BLaER1 (cell line): ENCODE results near the gene MTF1.
"Not testable (repeated sequence)": the region's sequence is repeated elsewhere in the genome, so short reads cannot be mapped to it uniquely, and the experiment has no call there.

Source experiments
- H3K27ac ChIP-seq: shearing (Covaris generic); formaldehyde crosslinking; 2 replicates; pipeline ENCODE4 v1.8.1; 2022
- H3K27me3 ChIP-seq: shearing (Covaris generic); formaldehyde crosslinking; 2 replicates; pipeline ENCODE4 v1.8.1; 2022
- H3K36me3 ChIP-seq: shearing (Covaris generic); formaldehyde crosslinking; 2 replicates; pipeline ENCODE4 v1.8.1; 2022
- H3K4me1 ChIP-seq: shearing (Covaris generic); formaldehyde crosslinking; 2 replicates; pipeline ENCODE4 v1.8.1; 2022
- H3K4me2 ChIP-seq: shearing (Covaris generic); formaldehyde crosslinking; 2 replicates; pipeline ENCODE4 v1.8.1; 2022
- H3K4me3 ChIP-seq: shearing (Covaris generic); formaldehyde crosslinking; 2 replicates; pipeline ENCODE4 v1.8.1; 2022
- H3K9ac ChIP-seq: shearing (Covaris generic); formaldehyde crosslinking; 2 replicates; pipeline ENCODE4 v1.8.1; 2022
- H3K9me3 ChIP-seq: shearing (Covaris generic); formaldehyde crosslinking; 2 replicates; pipeline ENCODE4 v1.8.1; 2022
- H4K20me1 ChIP-seq: shearing (Covaris generic); formaldehyde crosslinking; 2 replicates; pipeline ENCODE4 v1.8.1; 2022
- Cebpa-rat ChIP-seq: shearing (Covaris generic); IDR thresholded peaks from 2 replicates; pipeline ENCODE4 v1.8.1; 2022

Gene MTF1

DNA sequence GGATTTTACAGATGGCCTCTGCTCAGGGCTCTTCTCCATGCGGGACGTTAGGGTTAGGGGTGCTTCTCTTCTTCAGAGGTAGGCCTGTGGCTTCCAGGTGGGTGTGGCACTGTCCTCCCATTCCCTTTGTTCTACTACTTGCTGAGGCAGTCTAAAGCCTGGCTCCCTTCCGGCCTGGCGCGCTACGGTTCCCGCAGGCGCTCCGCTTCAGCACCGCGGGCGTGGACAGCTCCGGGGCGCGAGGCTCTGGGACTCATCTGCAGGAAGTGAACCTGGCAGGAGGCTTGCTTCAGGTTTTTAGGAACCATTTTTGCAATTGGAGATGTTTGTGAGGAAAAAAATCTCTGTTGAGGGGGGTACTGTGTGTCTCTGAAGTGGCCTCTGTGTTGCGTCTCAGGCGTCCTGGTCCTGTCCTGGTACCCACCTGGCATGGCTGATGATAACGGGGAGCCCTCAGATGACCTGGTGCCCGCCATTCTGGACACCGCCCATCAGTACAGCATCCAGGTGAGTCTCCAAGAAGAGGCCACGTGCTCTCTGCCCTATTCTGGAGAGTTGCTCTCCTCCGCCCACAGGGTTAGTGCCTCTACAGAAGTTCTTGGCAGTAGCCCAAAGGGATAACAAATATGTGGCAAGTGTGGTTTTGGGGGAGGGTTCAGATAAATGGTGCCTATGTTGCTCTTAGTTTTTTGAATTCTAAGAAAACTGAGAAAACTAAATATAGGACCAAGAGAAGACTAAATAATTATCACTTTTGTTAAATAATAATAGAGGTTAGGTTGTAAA is 63.9 kb downstream of the MTF1 start:
- H3K9ac ChIP-seq = peak overlapping the region; percentile 95
- peaks cover 39% of the 10 kb centered on the region for H4K20me1 ChIP-seq
- H3K4me2 ChIP-seq = peak overlapping the region; percentile 93
- H3K9me3 ChIP-seq = no peaks in the 10 kb centered on the region
- H3K27ac ChIP-seq = no peak overlapping the region
- no peaks in the 10 kb centered on the region for H3K27me3 ChIP-seq
- H3K4me3 ChIP-seq = peak overlapping the region; percentile 90
- peaks cover 50% of the 10 kb centered on the region for H3K36me3 ChIP-seq
- no peak for TF ChIP-seq Cebpa-rat
- H3K4me1 ChIP-seq = peaks cover 20% of the 10 kb centered on the region

DNA sequence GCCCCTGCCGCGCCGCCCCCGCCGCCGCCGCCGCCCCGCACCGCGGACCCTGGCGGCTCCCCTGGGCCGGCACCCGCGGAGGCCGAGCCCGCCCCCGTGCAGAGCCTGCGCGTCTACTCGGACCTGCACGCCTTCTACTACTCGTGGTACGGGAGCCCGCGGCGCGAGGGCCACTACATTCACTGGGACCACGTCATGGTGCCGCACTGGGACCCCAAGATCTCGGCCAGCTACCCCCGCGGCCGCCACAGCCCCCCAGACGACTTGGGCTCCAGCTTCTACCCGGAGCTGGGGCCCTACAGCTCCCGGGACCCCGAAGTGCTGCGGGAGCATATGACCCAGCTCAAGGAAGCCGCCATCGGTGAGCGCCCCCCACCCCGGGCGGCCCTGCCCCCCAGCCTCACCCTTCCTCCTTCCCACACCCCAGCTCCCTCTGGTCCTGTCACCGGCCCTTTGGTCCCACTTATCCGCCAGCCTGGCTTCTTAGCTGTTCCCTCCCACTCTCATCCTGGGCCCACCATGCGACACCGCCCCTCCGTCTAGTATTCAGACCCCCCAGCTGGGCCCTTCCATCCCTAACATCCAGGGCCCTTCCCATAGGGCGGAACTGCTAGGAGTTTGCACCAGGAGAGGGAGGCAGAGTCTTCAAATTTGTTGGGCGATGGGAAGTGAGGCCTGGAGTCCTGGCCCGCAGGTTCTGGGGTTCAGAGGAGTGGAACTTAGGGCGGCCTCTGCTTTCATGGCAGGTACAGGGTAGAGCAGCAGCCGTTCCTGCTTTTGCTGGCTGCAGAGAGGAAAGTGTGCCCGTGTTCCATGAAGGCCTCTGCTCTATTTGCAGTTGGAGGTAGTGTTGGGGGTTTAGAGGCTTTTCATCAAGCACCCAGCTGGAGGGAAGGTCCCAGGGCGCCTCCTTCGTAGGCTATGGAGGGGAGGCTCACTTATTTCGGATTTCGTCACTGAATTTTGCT is 64.7 kb downstream of the MTF1 start:
- Histone ChIP-seq H3K9ac (peak overlapping the region; percentile 95), H3K4me3 (peak overlapping the region; percentile 90), H3K27ac (peak overlapping the region; percentile 96), H3K36me3 (peaks cover 41% of the 10 kb centered on the region), H3K9me3 (no peaks in the 10 kb centered on the region), H4K20me1 (peaks cover 30% of the 10 kb centered on the region), H3K4me2 (peak overlapping the region; percentile 93), H3K4me1 (peaks cover 20% of the 10 kb centered on the region), H3K27me3 (no peaks in the 10 kb centered on the region)
- no peak for TF ChIP-seq Cebpa-rat

DNA sequence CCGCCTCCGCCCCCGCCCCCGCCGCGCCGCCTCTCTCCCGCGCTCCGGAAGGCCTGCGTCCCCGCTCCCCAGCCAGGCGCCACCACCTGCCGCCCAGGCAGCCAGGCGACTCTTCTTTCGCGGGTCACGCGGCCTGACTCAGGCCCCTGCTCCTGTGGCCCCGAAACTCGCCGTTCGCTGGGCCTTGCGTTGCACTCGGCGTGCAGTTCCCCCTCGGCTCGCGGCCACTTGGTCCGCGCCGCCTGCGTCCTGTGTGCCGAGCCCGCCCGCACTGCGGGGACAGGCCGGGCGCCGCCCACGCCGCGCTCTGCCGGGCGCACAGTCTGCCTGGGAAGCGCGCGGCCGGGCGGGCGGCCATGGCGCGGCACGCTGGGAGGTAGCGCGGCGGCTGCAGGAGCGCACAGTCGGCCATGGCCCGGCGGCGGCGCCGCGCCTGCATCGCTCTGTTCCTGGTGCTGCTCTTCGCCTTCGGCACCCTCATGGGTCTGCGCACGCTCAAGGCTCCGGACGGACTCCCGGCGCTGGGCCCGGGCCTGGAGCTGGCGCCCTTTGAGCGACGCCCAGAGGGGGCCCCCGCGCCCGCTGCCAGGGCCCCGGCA is 65.5 kb downstream of the MTF1 start, which contains the start of gene MANEAL:
Gene MANEAL (plus strand): TSS at position 75 of the 599 bp plus-strand sequence. CDS start 336 bp downstream, at position 411.
- H3K4me1 ChIP-seq = peaks cover 20% of the 10 kb centered on the region
- peaks cover 22% of the 10 kb centered on the region for H4K20me1 ChIP-seq
- H3K27ac ChIP-seq = peak within 1 kb of the TSS; percentile 96
- H3K36me3 ChIP-seq = peaks cover 34% of the 10 kb centered on the region
- H3K4me3 ChIP-seq = peak within 1 kb of the TSS; percentile 90
- H3K9me3 ChIP-seq = no peaks in the 10 kb centered on the region
- peak within 1 kb of the TSS; percentile 95 for H3K9ac ChIP-seq
- peak within 1 kb of the TSS; percentile 93 for H3K4me2 ChIP-seq
- no peaks in the 10 kb centered on the region for H3K27me3 ChIP-seq
- no peak for TF ChIP-seq Cebpa-rat

DNA sequence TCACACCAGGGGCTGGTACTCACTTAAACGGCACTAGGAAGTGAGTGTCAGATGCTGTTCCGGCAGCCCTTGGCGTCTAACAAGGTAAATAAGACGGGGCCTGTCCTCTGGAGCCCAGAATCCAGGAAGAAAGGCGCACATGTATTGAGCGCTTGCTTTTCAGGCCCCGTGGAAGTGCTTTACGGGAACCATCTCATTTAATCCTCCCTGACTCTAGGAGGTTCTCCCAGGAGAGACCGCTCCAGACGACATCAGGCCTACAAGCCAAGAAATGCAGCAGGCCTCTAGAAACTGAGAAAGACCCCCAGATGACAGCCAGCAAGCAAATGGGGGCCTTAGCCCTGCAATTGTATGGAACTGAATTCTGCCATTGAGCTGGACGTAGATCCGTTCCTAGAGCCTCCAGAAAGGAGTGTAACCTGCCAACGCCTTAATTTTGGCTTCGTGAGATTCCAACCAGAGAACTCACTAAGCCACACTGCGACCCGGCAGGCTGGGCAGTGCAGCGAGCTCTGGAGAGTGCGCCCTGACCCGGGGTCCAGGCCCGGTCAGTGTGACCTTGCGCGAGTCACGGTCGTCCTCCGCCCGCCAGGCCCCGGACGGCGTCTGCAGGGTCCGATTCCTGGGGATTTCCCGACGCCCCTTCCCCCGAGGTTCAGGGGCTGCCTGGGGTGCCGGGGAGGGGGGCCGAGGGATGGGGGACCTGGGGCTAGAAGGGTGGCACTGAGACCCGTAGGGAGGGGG is 66.3 kb downstream of the MTF1 start:
- H3K9me3 ChIP-seq = no peaks in the 10 kb centered on the region
- peaks cover 21% of the 10 kb centered on the region for H4K20me1 ChIP-seq
- peak overlapping the region; percentile 95 for H3K9ac ChIP-seq
- peaks cover 20% of the 10 kb centered on the region for H3K4me1 ChIP-seq
- peak overlapping the region; percentile 68 for H3K27ac ChIP-seq
- H3K4me2 ChIP-seq = peak overlapping the region; percentile 76
- no peak for TF ChIP-seq Cebpa-rat
- peaks cover 26% of the 10 kb centered on the region for H3K36me3 ChIP-seq
- no peaks in the 10 kb centered on the region for H3K27me3 ChIP-seq
- peak overlapping the region; percentile 90 for H3K4me3 ChIP-seq

DNA sequence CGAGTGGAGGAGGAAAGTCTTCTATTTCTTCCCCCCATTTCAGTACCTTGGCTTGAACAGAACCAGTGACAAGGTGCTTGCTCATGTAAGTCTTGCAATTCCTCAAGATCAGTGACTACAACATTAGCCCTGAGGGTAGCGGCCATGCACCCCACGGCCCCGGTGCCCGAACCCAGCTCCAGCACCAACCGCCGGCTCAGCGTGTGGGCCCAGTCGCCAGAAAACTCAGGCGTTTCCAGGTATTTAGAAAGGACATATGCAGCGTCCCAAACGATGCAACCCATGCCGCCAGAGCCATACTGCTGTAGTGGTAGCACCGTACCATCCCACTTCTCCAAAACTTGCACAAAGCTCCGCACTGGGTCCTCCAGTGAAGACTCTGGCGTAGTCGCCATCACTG is 76.9 kb downstream of the MTF1 start:
- Histone ChIP-seq H4K20me1 (no peaks in the 10 kb centered on the region), H3K36me3 (no peaks in the 10 kb centered on the region), H3K27ac (no peak overlapping the region), H3K4me3 (no peak overlapping the region), H3K4me1 (peaks cover 13% of the 10 kb centered on the region), H3K27me3 (no peaks in the 10 kb centered on the region), H3K9me3 (no peaks in the 10 kb centered on the region), H3K4me2 (no peak overlapping the region), H3K9ac (no peak overlapping the region)
- TF ChIP-seq Cebpa-rat = no peak

DNA sequence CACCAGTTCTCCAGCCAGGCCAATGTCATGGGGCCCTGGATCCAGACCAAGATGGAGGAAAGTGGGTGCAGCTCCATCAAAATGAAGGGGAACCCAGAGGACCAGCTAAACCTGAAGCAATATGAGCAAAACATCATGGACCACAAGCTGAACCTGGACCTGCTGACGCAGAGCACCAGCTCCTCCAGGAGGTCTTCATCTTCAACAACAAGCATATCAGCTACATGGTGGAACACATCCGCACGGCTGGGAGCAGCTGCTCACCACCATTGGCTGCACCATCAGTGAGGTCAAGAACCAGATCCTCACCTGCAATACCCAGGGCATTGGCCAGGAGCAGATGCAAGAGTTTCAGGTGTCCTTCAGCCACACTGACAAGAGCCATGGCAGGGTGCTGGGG is 80.7 kb downstream of the MTF1 start:
- no peaks in the 10 kb centered on the region for H3K27me3 ChIP-seq
- TF ChIP-seq Cebpa-rat = no peak
- H3K4me2 ChIP-seq = no peak overlapping the region
- H4K20me1 ChIP-seq = no peaks in the 10 kb centered on the region
- H3K9me3 ChIP-seq = no peaks in the 10 kb centered on the region
- H3K9ac ChIP-seq = no peak overlapping the region
- H3K4me3 ChIP-seq = no peak overlapping the region
- H3K4me1 ChIP-seq = peaks cover 34% of the 10 kb centered on the region
- H3K36me3 ChIP-seq = no peaks in the 10 kb centered on the region
- no peak overlapping the region for H3K27ac ChIP-seq

DNA sequence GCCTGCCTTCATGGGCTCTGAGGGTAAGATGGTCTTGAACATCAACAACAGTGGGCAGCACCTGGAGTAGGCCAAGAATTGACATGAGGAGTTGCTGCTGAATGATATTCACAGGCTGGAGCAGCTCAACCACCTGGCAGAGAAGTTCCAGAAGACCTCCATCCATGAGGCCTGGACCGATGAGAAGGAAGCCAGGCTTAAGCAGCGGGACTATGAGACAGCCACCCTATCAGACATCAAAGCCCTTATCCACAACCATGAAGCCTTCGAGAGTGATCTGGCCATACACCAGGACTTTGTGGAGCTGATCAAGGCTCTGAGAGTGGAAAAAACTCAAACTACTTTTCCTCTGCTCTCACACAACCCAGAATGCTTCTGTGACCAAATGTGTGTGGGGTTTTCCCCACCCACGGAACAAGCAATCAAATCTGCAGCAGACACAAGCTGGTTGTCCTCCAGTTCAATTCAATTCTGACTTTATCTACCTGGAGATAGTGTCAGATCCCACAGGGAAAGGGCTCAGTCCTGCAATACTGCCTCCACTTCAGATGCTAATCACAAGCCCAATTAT is 82.4 kb downstream of the MTF1 start:
- Histone ChIP-seq H3K4me2 (peak overlapping the region; percentile 68), H3K27ac (peak overlapping the region; percentile 49), H3K4me3 (no peak overlapping the region), H3K4me1 (peaks cover 42% of the 10 kb centered on the region), H3K9me3 (no peaks in the 10 kb centered on the region), H4K20me1 (no peaks in the 10 kb centered on the region), H3K9ac (no peak overlapping the region), H3K27me3 (no peaks in the 10 kb centered on the region), H3K36me3 (no peaks in the 10 kb centered on the region)
- TF ChIP-seq Cebpa-rat = no peak

DNA sequence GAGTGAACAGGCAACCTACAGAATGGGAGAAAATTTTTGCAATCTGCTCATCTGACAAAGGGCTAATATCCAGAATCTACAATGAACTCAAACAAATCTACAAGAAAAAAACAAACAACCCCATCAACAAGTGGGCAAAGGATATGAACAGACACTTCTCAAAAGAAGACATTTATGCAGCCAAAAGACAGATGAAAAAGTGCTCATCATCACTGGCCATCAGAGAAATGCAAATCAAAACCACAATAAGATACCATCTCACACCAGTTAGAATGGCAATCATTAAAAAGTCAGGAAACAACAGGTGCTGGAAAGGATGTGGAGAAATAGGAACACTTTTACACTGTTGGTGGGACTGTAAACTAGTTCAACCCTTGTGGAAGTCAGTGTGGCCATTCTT is 88.0 kb downstream of the MTF1 start:
- not testable (repeated sequence) for H3K9ac ChIP-seq, H3K4me3 ChIP-seq, H3K4me2 ChIP-seq, H3K9me3 ChIP-seq, H3K36me3 ChIP-seq, H3K27ac ChIP-seq, H4K20me1 ChIP-seq
- H3K27me3 ChIP-seq = peaks cover 26% of the 10 kb centered on the region
- peaks cover 24% of the 10 kb centered on the region for H3K4me1 ChIP-seq

DNA sequence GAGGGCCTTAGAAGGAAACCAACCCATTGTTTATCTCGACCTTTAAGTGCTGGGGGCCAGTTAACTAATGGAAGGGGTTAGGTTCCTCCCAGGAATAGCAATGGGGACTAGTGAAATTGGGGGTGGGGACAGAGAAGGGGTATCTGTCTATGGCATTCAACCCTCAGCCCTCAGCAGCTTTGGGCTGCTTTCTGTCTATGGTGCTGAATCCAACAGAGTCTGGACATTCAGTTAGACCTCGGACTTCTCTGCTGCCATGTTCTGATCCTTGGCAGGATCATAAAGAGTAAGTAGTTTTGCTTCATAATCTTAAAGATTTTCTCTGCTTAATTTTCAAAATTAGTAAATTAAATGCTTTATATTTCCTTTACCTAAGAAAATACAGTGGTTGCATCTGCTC is 91.9 kb downstream of the MTF1 start:
- H4K20me1 ChIP-seq = no peaks in the 10 kb centered on the region
- peaks cover 15% of the 10 kb centered on the region; the same call in 1 of the 2 replicates for H3K4me1 ChIP-seq
- H3K9ac ChIP-seq = no peak overlapping the region
- H3K27ac ChIP-seq = no peak overlapping the region
- no peak for TF ChIP-seq Cebpa-rat
- H3K9me3 ChIP-seq = no peaks in the 10 kb centered on the region
- no peak overlapping the region for H3K4me3 ChIP-seq
- H3K4me2 ChIP-seq = no peak overlapping the region
- peaks cover 51% of the 10 kb centered on the region for H3K27me3 ChIP-seq
- H3K36me3 ChIP-seq = no peaks in the 10 kb centered on the region
